HepG2 (cell line): ENCODE data around the gene COPB2. TPM values are rescaled to one million over a fixed set of nuclear protein-coding genes. Genes with fewer than 3 reads are reported as not detected.

Source experiments
- ATAC-seq: fragments of 200-7000 bp; cut with Tn5 transposase; 3 replicates; pipeline ENCODE4 v1.9.1; 2020; ENCODE audit warnings: mild to moderate bottlenecking, moderate library complexity
- BruUV-seq: library from RNA; stranded (reverse); fragments of 400-500 nt; replicated peaks from 2 replicates; lab custom pipeline; 2021; lab: Mats Ljungman, UMichigan
- CTCF ChIA-PET: fragments of 300-600 bp; formaldehyde crosslinking; extraction: SDS; loops from one replicate; lab custom pipeline; 2021; ENCODE audit warnings: low total read pairs, inconsistent platforms, low intra/inter-chr PET ratio; lab: Yijun Ruan, JAX
- POLR2A ChIA-PET: fragments of 350-600 bp; sonication (Branson Sonifier 250); formaldehyde crosslinking; loops from one replicate; lab custom pipeline; 2020; ENCODE audit warnings: antibody characterized with exemption, inconsistent platforms; lab: Yijun Ruan, JAX
- DNase-seq: peaks from one replicate; pipeline ENCODE4 v3.0.0-alpha.2; 2015; ENCODE audit warnings: low spot score
- FAIRE-seq: peaks from 3 replicates; lab custom pipeline; 2011; peaks lifted over from hg19 to GRCh38; lab: Jason Lieb, UNC
- H2AFZ ChIP-seq: one replicate; pipeline ENCODE4 v1.6.1; 2011; ENCODE audit warnings: low read length, inconsistent platforms
- H3K27ac ChIP-seq: fragments of 300-600 bp; 3 replicates; pipeline ENCODE4 v1.8.0; 2011; ENCODE audit warnings: mixed run types, mild to moderate bottlenecking, mixed read lengths, low read length, inconsistent platforms; ENCODE audit not compliant: insufficient read depth; ENCODE audit errors: extremely low read length
- H3K27me3 ChIP-seq, 2 experiments: fragments of 200-600 bp in 1 of 2; 2 replicates in 1 of 2; 3 replicates in 1 of 2; pipeline versions ENCODE4 v1.6.0 to v1.8.0; 2011; ENCODE audit warnings: low read length in 2 of 2, mild to moderate bottlenecking in 2 of 2, moderate library complexity in 2 of 2, inconsistent platforms in 1 of 2; ENCODE audit not compliant: insufficient read depth in 2 of 2, control insufficient read depth in 1 of 2
- H3K36me3 ChIP-seq, 2 experiments: fragments of 200-600 bp in 1 of 2; replicated peaks in 1 of 2; 2 replicates in 1 of 2; 3 replicates in 1 of 2; pipeline versions ENCODE4 v1.5.1 to v1.8.0; 2011; ENCODE audit warnings: low read length in 2 of 2, inconsistent platforms in 1 of 2; ENCODE audit not compliant: insufficient read depth in 2 of 2, control insufficient read depth in 1 of 2
- H3K4me1 ChIP-seq: 2 replicates; pipeline ENCODE4 v1.5.1; 2012; ENCODE audit warnings: low read length, inconsistent platforms; ENCODE audit not compliant: insufficient read depth
- H3K4me2 ChIP-seq: 2 replicates; pipeline ENCODE4 v1.6.0; 2011; ENCODE audit warnings: low read depth, low read length, inconsistent platforms
- H3K4me3 ChIP-seq, 3 experiments: fragments of 200-600 bp in 1 of 3; sonication (generic), shearing (Covaris generic) in 1 of 3; replicated peaks in 1 of 3; 2 replicates each; pipeline ENCODE4 v1.5.1; 2011 to 2016; ENCODE audit warnings: low read length in 3 of 3, inconsistent platforms in 2 of 3, low read depth in 2 of 3, mild to moderate bottlenecking in 2 of 3, control low read depth in 1 of 3, mixed read lengths in 1 of 3; ENCODE audit not compliant: insufficient read depth in 1 of 3
- H3K79me2 ChIP-seq: one replicate; pipeline ENCODE4 v1.6.1; 2011; ENCODE audit warnings: low read length, inconsistent platforms; ENCODE audit not compliant: insufficient read depth
- H3K9ac ChIP-seq: 2 replicates; pipeline ENCODE4 v1.6.0; 2011; ENCODE audit warnings: mild to moderate bottlenecking, low read depth, low read length, inconsistent platforms; ENCODE audit not compliant: insufficient read depth
- H3K9me3 ChIP-seq: 2 replicates; pipeline ENCODE4 v1.5.1; 2012; ENCODE audit warnings: mild to moderate bottlenecking, low read length
- H4K20me1 ChIP-seq: 2 replicates; pipeline ENCODE4 v1.6.0; 2011; ENCODE audit warnings: inconsistent platforms, mild to moderate bottlenecking, low read length, moderate library complexity; ENCODE audit not compliant: insufficient read depth
- BHLHE40 ChIP-seq: IDR thresholded peaks from 2 replicates; pipeline ENCODE4 v1.6.1; 2011; ENCODE audit warnings: low read length, improper control_type of control experiment
- FOSL2 ChIP-seq: sonication (generic); formaldehyde crosslinking; IDR thresholded peaks from 2 replicates; pipeline ENCODE4 v1.4.0; 2020; ENCODE audit warnings: missing genetic modification reagents
- HNF4G ChIP-seq, 2 experiments: sonication (generic) in 1 of 2; formaldehyde crosslinking in 1 of 2; IDR thresholded peaks; 2 replicates each; pipeline versions ENCODE4 v1.4.0 to v1.6.1; 2011 to 2020; ENCODE audit warnings: borderline replicate concordance in 2 of 2, low read depth in 2 of 2, mild to moderate bottlenecking in 2 of 2, low read length in 1 of 2, missing genetic modification reagents in 1 of 2, moderate library complexity in 1 of 2
- KAT7 ChIP-seq: IDR thresholded peaks from 2 replicates; pipeline ENCODE4 v1.6.1; 2018; ENCODE audit warnings: borderline replicate concordance, missing compliant biosample characterization
- KLF6 ChIP-seq: IDR thresholded peaks from 2 replicates; pipeline ENCODE4 v1.8.0; 2016; ENCODE audit warnings: missing biosample characterization, missing genetic modification reagents
- NCOR1 ChIP-seq: fragments of 200-600 bp; sonication (generic); IDR thresholded peaks from 2 replicates; pipeline ENCODE4 v1.7.0; 2017; ENCODE audit warnings: antibody characterized with exemption, low read length, borderline replicate concordance
- ZBTB33 ChIP-seq: sonication (generic); formaldehyde crosslinking; IDR thresholded peaks from 2 replicates; pipeline ENCODE4 v1.4.0; 2020; ENCODE audit warnings: missing genetic modification reagents
- ZFP37 ChIP-seq: sonication (generic); formaldehyde crosslinking; IDR thresholded peaks from 2 replicates; pipeline ENCODE4 v1.4.0; 2020; ENCODE audit warnings: missing genetic modification reagents, borderline replicate concordance
- ZNF574 ChIP-seq: sonication (generic); formaldehyde crosslinking; IDR thresholded peaks from 2 replicates; pipeline ENCODE4 v1.4.0; 2020; ENCODE audit warnings: missing genetic modification reagents
- WGBS: methylation state at CpG from one replicate; pipeline ENCODE4 v1.1.6; 2017; ENCODE audit warnings: low lambda C conversion rate; 5-methylcytosine and 5-hydroxymethylcytosine counted together
- in situ Hi-C: cut with HindIII; loops from 2 replicates; pipeline ENCODE4 v1.10.0; 2017; ENCODE audit warnings: low pct_unique_long_range_greater_than_20kb; ENCODE audit not compliant: extremely low pct_ligation_motif_present
- intact Hi-C: fragments of 100-400 bp; cut with micrococcal nuclease; formaldehyde crosslinking; loops from one replicate; pipeline ENCODE4 v1.10.0; 2022; ENCODE audit not compliant: unreplicated experiment
- polyA plus RNA-seq, 8 experiments: library from polyadenylated mRNA; depleted of rRNA in 3 of 8; stranded (reverse) in 7 of 8; unstranded in 1 of 8; fragments of >200 nt; fragmentation: Illumina TruSeq in 4 of 8; extraction: Trizol in 4 of 8; gene quantifications; 2 replicates each; pipeline versions ENCODE4 v1.2.1 to v1.2.3, GENCODE V29; 2011 to 2016; ENCODE audit warnings: low read depth in 4 of 8, missing spikeins in 1 of 8, mixed read lengths in 1 of 8; ENCODE audit not compliant: insufficient read depth in 1 of 8
- total RNA-seq, 5 experiments: library from RNA; depleted of rRNA; stranded (reverse); fragments of >200 nt; fragmentation: Illumina TruSeq; extraction: Trizol; gene quantifications; 2 replicates each; pipeline ENCODE4 v1.2.3, GENCODE V29; 2016; ENCODE audit warnings: low read depth in 1 of 5

The COPB2 gene
- total and polyA plus RNA-seq, 2 of the 13 experiments (the other 11 are each of a cell fraction or from before 2014, with no cell fraction given), result 83.3 to 217 TPM

GRCh38 chr3:139309880-139310279 lies 79.6 kb downstream of the COPB2 start:
- WGBS, result 18% methylated on average over 4 of the region's 4 CpGs
- H3K9me3 ChIP-seq, result no peaks in the 10 kb centered on the region
- BruUV-seq, result no TSS peak
- intact Hi-C loops, result no loop called here
- no peak overlapping the region for H3K9ac ChIP-seq
- H2AFZ ChIP-seq, result no peak overlapping the region
- FAIRE-seq (no peak), DNase-seq (peak; percentile 19), ATAC-seq (peak; percentile 31; the same call in 1 of the 3 replicates)
- peak; percentile 53 for TF ChIP-seq FOSL2
- no peak for TF ChIP-seq ZNF574 (CRISPR knock-in tag)
- no peak overlapping the region for H3K4me3 ChIP-seq
- H3K4me2 ChIP-seq, result no peak overlapping the region
- CTCF ChIA-PET, result no interaction called here
- no peak overlapping the region for H3K27ac ChIP-seq
- H3K36me3 ChIP-seq, result no peaks in the 10 kb centered on the region
- no peaks in the 10 kb centered on the region for H3K4me1 ChIP-seq
- no peaks in the 10 kb centered on the region for H4K20me1 ChIP-seq
- no peaks in the 10 kb centered on the region for H3K79me2 ChIP-seq
- in situ Hi-C loops, result no loop called here
- POLR2A ChIA-PET, result no interaction called here
- no peaks in the 10 kb centered on the region; a peak in 1 of 5 replicates for H3K27me3 ChIP-seq

- H4K20me1 ChIP-seq, result no peaks in the 10 kb centered on the region
- TF ChIP-seq ZBTB33 (CRISPR knock-in tag) (no peak), NCOR1 (no peak), BHLHE40 (no peak), KAT7 (CRISPR knock-in tag) (no peak), ZFP37 (CRISPR knock-in tag) (no peak), KLF6 (CRISPR knock-in tag) (no peak), HNF4G (IDR thresholded peaks at IDR 0.05; ENCODE audit: borderline replicate concordance, low read depth, low read length) (no peak), HNF4G (CRISPR knock-in tag; IDR thresholded peaks at IDR 0.05; ENCODE audit: borderline replicate concordance, low read depth) (no peak)
- no peak overlapping the region for H3K4me3 ChIP-seq
- no peak for ATAC-seq
- H3K9ac ChIP-seq, result no peak overlapping the region
- no peaks in the 10 kb centered on the region; a peak in 1 of 5 replicates for H3K27me3 ChIP-seq
- no peaks in the 10 kb centered on the region for H3K36me3 ChIP-seq
- intact Hi-C loops (no loop called here), in situ Hi-C loops (no loop called here)
- ChIA-PET POLR2A (no interaction called here), CTCF (no interaction called here)
- H2AFZ ChIP-seq, result no peak overlapping the region
- no peaks in the 10 kb centered on the region for H3K9me3 ChIP-seq
- H3K4me1 ChIP-seq, result no peaks in the 10 kb centered on the region
- BruUV-seq, result no TSS peak
- WGBS, result 10% methylated on average over 1 of the region's 2 CpGs
- no peak overlapping the region for H3K27ac ChIP-seq
- no peak for FAIRE-seq
- no peak for DNase-seq
- no peak overlapping the region for H3K4me2 ChIP-seq
- H3K79me2 ChIP-seq, result no peaks in the 10 kb centered on the region
Measured at GRCh38 chr3:139309061-139309591, 80.3 kb downstream of the COPB2 start.
